Osteocyte (in vitro differentiated cells): ENCODE measurements around the gene ARID3B. TPM values are rescaled to one million over a fixed set of nuclear protein-coding genes. Genes with fewer than 3 reads are reported as not detected.
"Not testable (repeated sequence)": the region's sequence is repeated elsewhere in the genome, so short reads cannot be mapped to it uniquely, and the experiment has no call there.

Experiments used
- DNase-seq: peaks from one replicate; pipeline ENCODE4 v3.0.0; 2021; ENCODE audit warnings: mixed read lengths; ENCODE audit not compliant: unreplicated experiment; ENCODE audit errors: extremely low spot score
- H3K27ac Mint-ChIP-seq: one replicate; pipeline ENCODE4 v1.8.0; 2021; ENCODE audit warnings: mild to moderate bottlenecking, mixed read lengths; ENCODE audit not compliant: unreplicated experiment
- H3K27me3 Mint-ChIP-seq: one replicate; pipeline ENCODE4 v1.8.0; 2021; ENCODE audit warnings: mixed read lengths; ENCODE audit not compliant: unreplicated experiment
- H3K36me3 Mint-ChIP-seq: one replicate; pipeline ENCODE4 v1.8.0; 2021; ENCODE audit warnings: mixed read lengths; ENCODE audit not compliant: unreplicated experiment
- H3K4me1 Mint-ChIP-seq: one replicate; pipeline ENCODE4 v1.8.0; 2021; ENCODE audit warnings: mixed read lengths; ENCODE audit not compliant: unreplicated experiment
- H3K4me3 Mint-ChIP-seq: one replicate; pipeline ENCODE4 v1.8.0; 2021; ENCODE audit warnings: mild to moderate bottlenecking, moderate library complexity, mixed read lengths; ENCODE audit not compliant: unreplicated experiment
- H3K9me3 Mint-ChIP-seq: one replicate; pipeline ENCODE4 v1.8.0; 2021; ENCODE audit warnings: mixed read lengths; ENCODE audit not compliant: unreplicated experiment
- total RNA-seq: library from RNA; stranded (reverse); gene quantifications from 2 replicates; pipeline ENCODE4 v1.2.1, GENCODE V29; 2021
- TF ChIP-seq, protein P1 (sequence below): fragments of 200-600 bp; sonication (generic); IDR thresholded peaks from 2 replicates; pipeline ENCODE4 v1.5.0; 2021; ENCODE audit warnings: antibody characterized with exemption, mild to moderate bottlenecking, moderate library complexity

Gene ARID3B
- total RNA-seq, 1 donor from 2014 or later = 2.8 TPM

DNA sequence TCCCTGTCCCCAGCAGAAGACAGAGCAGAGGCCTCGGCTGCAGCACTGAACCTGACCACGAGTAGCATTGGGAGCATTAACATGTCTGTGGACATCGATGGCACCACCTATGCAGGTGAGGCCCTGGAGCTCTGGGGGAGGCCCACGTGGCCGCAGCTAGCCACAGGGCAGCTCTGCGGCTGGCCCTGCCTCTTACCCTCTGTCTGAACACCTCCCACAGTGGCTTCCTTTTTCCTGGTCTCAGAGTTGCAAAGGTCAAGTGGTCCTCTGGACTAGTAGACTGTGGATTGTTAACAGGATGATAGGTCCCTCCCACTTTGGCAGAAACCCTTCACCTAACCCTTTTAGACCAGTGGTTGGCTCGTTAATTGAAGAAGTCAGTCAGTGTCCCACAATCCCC is 52.1 kb downstream of the ARID3B start:
- Mint-ChIP-seq H3K36me3 (peaks cover 16% of the 10 kb centered on the region), H3K27me3 (no peaks in the 10 kb centered on the region), H3K4me3 (no peak overlapping the region), H3K9me3 (no peaks in the 10 kb centered on the region), H3K4me1 (peaks cover 12% of the 10 kb centered on the region), H3K27ac (no peak overlapping the region)
- TF ChIP-seq, protein P1, sequence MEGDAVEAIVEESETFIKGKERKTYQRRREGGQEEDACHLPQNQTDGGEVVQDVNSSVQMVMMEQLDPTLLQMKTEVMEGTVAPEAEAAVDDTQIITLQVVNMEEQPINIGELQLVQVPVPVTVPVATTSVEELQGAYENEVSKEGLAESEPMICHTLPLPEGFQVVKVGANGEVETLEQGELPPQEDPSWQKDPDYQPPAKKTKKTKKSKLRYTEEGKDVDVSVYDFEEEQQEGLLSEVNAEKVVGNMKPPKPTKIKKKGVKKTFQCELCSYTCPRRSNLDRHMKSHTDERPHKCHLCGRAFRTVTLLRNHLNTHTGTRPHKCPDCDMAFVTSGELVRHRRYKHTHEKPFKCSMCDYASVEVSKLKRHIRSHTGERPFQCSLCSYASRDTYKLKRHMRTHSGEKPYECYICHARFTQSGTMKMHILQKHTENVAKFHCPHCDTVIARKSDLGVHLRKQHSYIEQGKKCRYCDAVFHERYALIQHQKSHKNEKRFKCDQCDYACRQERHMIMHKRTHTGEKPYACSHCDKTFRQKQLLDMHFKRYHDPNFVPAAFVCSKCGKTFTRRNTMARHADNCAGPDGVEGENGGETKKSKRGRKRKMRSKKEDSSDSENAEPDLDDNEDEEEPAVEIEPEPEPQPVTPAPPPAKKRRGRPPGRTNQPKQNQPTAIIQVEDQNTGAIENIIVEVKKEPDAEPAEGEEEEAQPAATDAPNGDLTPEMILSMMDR = no peak
- no peak for DNase-seq

DNA sequence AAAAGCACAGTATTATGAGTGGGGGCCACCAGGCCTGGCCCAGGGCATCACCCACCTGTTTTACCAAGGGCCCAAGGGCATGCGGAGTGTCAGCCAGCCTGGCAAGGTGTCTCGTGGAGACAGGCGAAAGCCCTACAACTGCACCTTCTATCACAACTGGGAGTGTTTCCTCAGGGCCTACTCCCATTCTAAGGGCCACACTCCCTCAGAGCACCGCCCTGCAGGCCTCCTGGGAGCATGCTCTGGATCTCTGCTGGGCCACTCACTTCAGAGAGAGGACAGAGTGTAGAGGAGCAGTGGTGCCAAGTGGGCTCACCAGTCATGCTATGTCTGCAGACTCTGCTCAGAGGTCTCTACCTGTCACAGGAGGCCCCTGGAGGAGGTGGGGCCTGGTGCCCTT is 53.4 kb downstream of the ARID3B start:
- H3K9me3 Mint-ChIP-seq = no peaks in the 10 kb centered on the region
- no peak for DNase-seq
- TF ChIP-seq, protein P1 = no peak
- H3K27me3 Mint-ChIP-seq = no peaks in the 10 kb centered on the region
- peaks cover 16% of the 10 kb centered on the region for H3K36me3 Mint-ChIP-seq
- peaks cover 2% of the 10 kb centered on the region for H3K4me1 Mint-ChIP-seq
- H3K4me3 Mint-ChIP-seq = no peak overlapping the region
- H3K27ac Mint-ChIP-seq = no peak overlapping the region

DNA sequence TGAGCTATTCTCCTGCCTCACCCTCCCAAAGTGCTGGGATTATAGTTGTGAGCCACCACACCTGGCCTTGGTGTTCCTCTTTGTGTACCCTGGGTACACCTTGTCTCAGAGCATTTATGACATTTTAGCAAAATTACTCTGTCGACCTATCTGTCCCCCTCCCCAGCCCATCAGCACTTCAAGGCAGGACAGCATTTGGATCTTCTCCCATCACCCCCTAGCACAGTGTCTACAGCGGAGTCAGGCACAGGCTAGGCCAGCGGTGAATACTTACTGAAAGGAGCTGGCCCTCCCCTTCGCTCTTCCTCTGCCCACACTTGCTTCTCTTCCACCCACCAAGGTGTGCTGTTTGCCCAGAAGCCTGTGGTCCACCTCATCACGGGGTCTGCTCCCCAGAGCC is 54.3 kb downstream of the ARID3B start:
- H3K36me3 Mint-ChIP-seq = peaks cover 11% of the 10 kb centered on the region

DNA sequence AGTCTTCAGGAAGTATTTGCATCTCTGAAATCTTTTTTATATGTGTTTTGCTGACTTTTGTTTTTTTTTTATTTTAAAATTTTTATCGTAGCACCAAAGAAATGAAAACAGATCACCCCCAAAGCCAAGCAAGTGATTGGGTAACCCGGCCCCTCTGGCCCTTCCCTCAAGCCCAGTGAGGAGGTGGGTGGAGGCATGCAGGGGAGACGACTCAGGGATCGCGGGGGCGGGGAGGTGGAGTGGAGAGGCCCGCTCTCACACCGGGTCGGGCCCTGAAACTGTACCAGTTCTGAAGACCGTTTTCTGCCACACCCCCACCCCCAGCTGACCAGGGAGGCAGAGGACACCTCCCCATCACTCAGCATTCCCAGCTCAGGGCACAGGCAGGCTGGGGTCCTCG is 55.7 kb downstream of the ARID3B start:
- H3K4me1 Mint-ChIP-seq, H3K9me3 Mint-ChIP-seq, H3K36me3 Mint-ChIP-seq, DNase-seq, H3K4me3 Mint-ChIP-seq, H3K27me3 Mint-ChIP-seq, H3K27ac Mint-ChIP-seq: not testable (repeated sequence)

More for the DNA sequence above, 54.3 kb downstream of the ARID3B start:
- H3K4me3 Mint-ChIP-seq = no peak overlapping the region
- DNase-seq = no peak
- TF ChIP-seq, protein P1 = no peak
- no peaks in the 10 kb centered on the region for H3K4me1 Mint-ChIP-seq
- H3K27ac Mint-ChIP-seq = no peak overlapping the region
- no peaks in the 10 kb centered on the region for H3K9me3 Mint-ChIP-seq
- no peaks in the 10 kb centered on the region for H3K27me3 Mint-ChIP-seq

DNA sequence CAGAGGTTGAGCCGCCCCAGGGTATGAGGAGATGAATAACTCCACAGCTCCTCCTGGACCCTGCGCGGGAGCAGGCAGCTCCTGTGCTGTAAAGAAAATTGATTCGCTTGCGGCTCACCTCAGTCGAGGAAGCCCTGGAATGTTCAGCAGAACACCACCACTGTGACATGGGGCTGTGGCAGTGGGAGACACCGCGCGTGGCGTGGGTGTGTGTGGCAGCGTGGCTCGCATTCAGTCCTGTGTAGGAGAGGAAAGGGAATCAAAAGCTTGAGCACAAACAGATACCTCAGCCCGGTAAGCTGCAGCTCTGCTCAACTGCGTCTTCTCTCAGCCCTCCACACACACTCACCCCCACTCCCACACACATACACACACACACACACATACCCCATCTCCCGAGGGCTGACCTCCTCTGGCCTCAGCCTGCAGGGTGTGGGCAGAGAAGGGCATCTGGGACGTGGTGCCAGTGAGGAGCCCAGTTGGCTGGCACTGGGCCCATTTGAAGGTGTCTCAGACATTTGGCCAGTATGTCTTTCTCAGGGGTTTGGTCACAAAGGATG is 56.2 kb downstream of the ARID3B start:
- H3K27ac Mint-ChIP-seq, H3K36me3 Mint-ChIP-seq, H3K9me3 Mint-ChIP-seq, H3K4me3 Mint-ChIP-seq, DNase-seq, H3K4me1 Mint-ChIP-seq, H3K27me3 Mint-ChIP-seq: not testable (repeated sequence)

DNA sequence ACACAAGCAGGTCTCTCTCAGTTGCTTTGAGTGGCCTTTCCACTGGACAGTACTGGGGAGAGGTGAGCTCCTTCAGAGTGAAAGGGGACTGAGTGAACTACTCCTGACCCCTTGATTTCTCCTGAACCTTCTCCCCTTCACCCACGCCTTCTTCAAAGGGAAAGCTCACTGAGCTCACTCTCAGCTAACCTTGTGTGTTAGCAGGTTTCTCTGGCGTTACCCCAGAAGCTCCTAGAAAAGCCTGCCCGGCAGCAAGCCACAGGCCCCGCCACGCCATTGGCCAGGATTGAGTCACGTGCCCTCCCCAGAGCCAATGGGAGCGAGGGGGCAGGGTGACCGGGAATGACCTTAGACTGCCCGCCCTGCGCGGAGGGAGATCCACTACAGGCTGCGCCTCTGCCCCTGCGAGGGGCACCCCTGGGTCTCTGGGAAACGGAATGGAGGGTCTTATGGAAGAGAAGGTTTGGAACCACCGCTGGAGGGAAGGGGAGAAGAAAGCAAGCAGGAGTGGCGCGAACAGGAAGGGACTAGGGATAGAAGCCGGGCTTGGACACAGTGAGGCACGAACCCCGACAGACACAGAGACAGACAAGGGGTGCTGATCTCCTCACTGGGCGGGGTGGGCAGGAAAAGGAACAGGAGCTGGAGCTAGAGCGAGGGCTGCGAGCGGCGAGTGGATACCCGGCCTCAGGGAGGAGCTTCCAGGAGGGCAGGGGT is 57.3 kb downstream of the ARID3B start:
- Mint-ChIP-seq H3K27me3 (no peaks in the 10 kb centered on the region), H3K36me3 (peaks cover 7% of the 10 kb centered on the region), H3K27ac (no peak overlapping the region), H3K4me3 (no peak overlapping the region), H3K4me1 (no peaks in the 10 kb centered on the region), H3K9me3 (no peaks in the 10 kb centered on the region)
- DNase-seq = no peak
- TF ChIP-seq, protein P1 = no peak
